HL-60 (cell line): ENCODE measurements around the gene ISYNA1.

ENCODE experiments used
- SPI1 ChIP-seq: IDR thresholded peaks from 2 replicates; pipeline ENCODE4 v1.6.1; 2012; ENCODE audit warnings: low read depth, mild to moderate bottlenecking, borderline replicate concordance
- TF ChIP-seq, protein P1 (sequence below): IDR thresholded peaks from one replicate; pipeline ENCODE4 v1.5.1; 2011; ENCODE audit warnings: low read length, control low read depth, inconsistent platforms; ENCODE audit not compliant: insufficient read depth

DNA sequence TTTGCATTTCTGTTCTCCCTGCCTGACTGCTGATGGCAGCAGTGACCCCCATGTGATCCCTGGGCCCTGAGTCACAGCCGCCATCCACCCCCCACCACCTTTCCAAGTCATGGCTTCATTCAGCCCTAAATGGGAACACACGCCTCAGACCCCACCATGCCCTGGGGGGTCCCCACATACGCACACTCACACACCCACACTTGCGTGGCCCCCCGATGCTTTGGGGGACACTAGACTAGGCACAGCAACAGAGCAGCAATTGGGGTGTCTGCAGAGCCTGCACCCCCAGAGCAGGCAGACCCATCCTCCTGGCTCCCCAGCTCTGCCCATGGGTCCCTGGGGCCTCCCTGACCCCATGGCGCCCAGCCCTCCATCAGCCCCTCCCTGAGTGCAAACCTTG lies 5.5 kb upstream of the ISYNA1 start:
- TF ChIP-seq, protein P1, sequence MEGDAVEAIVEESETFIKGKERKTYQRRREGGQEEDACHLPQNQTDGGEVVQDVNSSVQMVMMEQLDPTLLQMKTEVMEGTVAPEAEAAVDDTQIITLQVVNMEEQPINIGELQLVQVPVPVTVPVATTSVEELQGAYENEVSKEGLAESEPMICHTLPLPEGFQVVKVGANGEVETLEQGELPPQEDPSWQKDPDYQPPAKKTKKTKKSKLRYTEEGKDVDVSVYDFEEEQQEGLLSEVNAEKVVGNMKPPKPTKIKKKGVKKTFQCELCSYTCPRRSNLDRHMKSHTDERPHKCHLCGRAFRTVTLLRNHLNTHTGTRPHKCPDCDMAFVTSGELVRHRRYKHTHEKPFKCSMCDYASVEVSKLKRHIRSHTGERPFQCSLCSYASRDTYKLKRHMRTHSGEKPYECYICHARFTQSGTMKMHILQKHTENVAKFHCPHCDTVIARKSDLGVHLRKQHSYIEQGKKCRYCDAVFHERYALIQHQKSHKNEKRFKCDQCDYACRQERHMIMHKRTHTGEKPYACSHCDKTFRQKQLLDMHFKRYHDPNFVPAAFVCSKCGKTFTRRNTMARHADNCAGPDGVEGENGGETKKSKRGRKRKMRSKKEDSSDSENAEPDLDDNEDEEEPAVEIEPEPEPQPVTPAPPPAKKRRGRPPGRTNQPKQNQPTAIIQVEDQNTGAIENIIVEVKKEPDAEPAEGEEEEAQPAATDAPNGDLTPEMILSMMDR, result no peak
- no peak for TF ChIP-seq SPI1
